Suppressor macrophage treated with lipopolysaccharide for 4 hours (primary cell): ENCODE data around the gene NR5A1.

Experiments used
- DNase-seq: peaks from one replicate; pipeline ENCODE4 v3.0.0-alpha.2; 2020

NR5A1 gene

GRCh38 chr9:124513376-124513994 is 6.3 kb upstream of the NR5A1 start:
- DNase-seq = no peak

GRCh38 chr9:124512806-124513204 is 5.6 kb upstream of the NR5A1 start:
- DNase-seq = no peak

GRCh38 chr9:124511891-124512805 is 4.9 kb upstream of the NR5A1 start:
- no peak for DNase-seq

GRCh38 chr9:124511426-124511840 is 4.2 kb upstream of the NR5A1 start:
- no peak for DNase-seq

GRCh38 chr9:124510650-124511425 is 3.6 kb upstream of the NR5A1 start:
- no peak for DNase-seq

GRCh38 chr9:124507880-124508423 is 753 bp upstream of the NR5A1 start:
- DNase-seq = no peak

- no peak for DNase-seq
Measured at GRCh38 chr9:124506433-124506832, 766 bp downstream of the NR5A1 start.

- no peak for DNase-seq
Measured at GRCh38 chr9:124505901-124506346, 1.3 kb downstream of the NR5A1 start.

- no peak for DNase-seq
Measured at GRCh38 chr9:124505006-124505900, 1.9 kb downstream of the NR5A1 start.

GRCh38 chr9:124504530-124505005 is 2.6 kb downstream of the NR5A1 start:
- no peak for DNase-seq

- DNase-seq = no peak
Measured at GRCh38 chr9:124503713-124504529, 3.3 kb downstream of the NR5A1 start.

- no peak for DNase-seq
Measured at GRCh38 chr9:124502711-124503702, 4.2 kb downstream of the NR5A1 start.

GRCh38 chr9:124501771-124502320 is 5.4 kb downstream of the NR5A1 start:
- DNase-seq = no peak

- DNase-seq = no peak
Measured at GRCh38 chr9:124500796-124501611, 6.2 kb downstream of the NR5A1 start.

- no peak for DNase-seq
Measured at GRCh38 chr9:124500028-124500795, 7.0 kb downstream of the NR5A1 start.

GRCh38 chr9:124499216-124499615 is 8.0 kb downstream of the NR5A1 start:
- no peak for DNase-seq

GRCh38 chr9:124498499-124499146 is 8.6 kb downstream of the NR5A1 start:
- DNase-seq = no peak
